ENCODE measurements around the gene CAB39.

The CAB39 gene

DNA sequence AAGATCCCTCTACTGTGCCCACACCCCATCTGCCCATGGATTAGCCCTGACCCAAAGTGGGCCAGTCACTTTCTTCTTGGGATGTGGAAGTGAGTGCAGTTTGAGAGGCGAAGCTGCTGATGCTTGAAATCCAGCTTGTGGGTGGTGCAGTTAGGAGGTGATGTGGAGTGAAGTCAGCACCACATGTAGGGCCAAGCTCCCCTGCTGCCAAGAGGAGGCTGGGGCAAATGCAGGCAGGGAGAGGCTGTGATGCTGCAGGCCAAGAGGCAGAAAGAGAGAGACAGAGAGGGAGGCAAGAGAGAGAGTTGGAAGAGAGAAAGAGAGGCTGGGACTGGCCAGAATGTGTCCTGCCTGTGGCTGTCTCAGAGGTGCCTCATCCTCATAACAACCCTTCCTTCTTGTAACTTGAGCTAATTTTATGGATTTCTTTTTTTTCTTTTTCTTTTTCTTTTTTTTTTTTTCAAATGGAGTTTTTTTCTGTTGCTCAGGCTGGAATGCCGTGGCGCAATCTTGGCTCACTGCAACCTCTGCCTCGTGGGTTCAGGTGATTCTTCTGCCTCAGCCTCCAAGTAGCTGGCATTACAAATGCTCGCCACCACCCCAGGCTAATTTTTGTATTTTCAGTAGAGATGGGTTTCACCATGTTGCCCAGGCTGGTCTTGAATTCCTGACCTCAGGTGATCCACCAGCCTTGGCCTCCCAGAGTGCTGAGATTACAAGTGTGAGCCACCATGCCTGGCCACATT, 35.3 kb upstream of the CAB39 start:
- ATAC-seq, result no peak
- TF ChIP-seq TSHZ2 (CRISPR knock-in tag; IDR thresholded peaks at IDR 0.05), result no peak

GRCh38 chr2:230678018-230678417, 34.6 kb upstream of the CAB39 start:
- no peak for ATAC-seq
- TF ChIP-seq ZNF8 (CRISPR knock-in tag; IDR thresholded peaks at IDR 0.05), result no peak
- no peak for TF ChIP-seq ESRRG (CRISPR knock-in tag; IDR thresholded peaks at IDR 0.05)
- TF ChIP-seq PPARA (CRISPR knock-in tag; IDR thresholded peaks at IDR 0.05; ENCODE audit: borderline replicate concordance), result no peak
- TF ChIP-seq, protein P1, sequence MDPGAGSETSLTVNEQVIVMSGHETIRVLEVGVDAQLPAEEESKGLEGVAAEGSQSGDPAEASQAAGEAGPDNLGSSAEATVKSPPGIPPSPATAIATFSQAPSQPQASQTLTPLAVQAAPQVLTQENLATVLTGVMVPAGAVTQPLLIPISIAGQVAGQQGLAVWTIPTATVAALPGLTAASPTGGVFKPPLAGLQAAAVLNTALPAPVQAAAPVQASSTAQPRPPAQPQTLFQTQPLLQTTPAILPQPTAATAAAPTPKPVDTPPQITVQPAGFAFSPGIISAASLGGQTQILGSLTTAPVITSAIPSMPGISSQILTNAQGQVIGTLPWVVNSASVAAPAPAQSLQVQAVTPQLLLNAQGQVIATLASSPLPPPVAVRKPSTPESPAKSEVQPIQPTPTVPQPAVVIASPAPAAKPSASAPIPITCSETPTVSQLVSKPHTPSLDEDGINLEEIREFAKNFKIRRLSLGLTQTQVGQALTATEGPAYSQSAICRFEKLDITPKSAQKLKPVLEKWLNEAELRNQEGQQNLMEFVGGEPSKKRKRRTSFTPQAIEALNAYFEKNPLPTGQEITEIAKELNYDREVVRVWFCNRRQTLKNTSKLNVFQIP (CRISPR knock-in tag; IDR thresholded peaks at IDR 0.05; ENCODE audit: borderline replicate concordance, low read depth), result no peak
- TF ChIP-seq GLIS3 (CRISPR knock-in tag; IDR thresholded peaks at IDR 0.05), result no peak
- no peak for TF ChIP-seq TCF4 (CRISPR knock-in tag; IDR thresholded peaks at IDR 0.05; ENCODE audit: borderline replicate concordance)
- no peak for TF ChIP-seq CSRNP3 (CRISPR knock-in tag; IDR thresholded peaks at IDR 0.05)
- TF ChIP-seq TOX (CRISPR knock-in tag; IDR thresholded peaks at IDR 0.05; ENCODE audit: borderline replicate concordance), result no peak
- no peak for TF ChIP-seq ZNF565 (CRISPR knock-in tag; conservative IDR thresholded peaks at IDR 0.05; ENCODE audit: low read depth)
- TF ChIP-seq, protein P2, sequence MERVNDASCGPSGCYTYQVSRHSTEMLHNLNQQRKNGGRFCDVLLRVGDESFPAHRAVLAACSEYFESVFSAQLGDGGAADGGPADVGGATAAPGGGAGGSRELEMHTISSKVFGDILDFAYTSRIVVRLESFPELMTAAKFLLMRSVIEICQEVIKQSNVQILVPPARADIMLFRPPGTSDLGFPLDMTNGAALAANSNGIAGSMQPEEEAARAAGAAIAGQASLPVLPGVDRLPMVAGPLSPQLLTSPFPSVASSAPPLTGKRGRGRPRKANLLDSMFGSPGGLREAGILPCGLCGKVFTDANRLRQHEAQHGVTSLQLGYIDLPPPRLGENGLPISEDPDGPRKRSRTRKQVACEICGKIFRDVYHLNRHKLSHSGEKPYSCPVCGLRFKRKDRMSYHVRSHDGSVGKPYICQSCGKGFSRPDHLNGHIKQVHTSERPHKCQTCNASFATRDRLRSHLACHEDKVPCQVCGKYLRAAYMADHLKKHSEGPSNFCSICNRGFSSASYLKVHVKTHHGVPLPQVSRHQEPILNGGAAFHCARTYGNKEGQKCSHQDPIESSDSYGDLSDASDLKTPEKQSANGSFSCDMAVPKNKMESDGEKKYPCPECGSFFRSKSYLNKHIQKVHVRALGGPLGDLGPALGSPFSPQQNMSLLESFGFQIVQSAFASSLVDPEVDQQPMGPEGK (CRISPR knock-in tag; IDR thresholded peaks at IDR 0.05; ENCODE audit: borderline replicate concordance), result no peak
- TF ChIP-seq, protein P3, sequence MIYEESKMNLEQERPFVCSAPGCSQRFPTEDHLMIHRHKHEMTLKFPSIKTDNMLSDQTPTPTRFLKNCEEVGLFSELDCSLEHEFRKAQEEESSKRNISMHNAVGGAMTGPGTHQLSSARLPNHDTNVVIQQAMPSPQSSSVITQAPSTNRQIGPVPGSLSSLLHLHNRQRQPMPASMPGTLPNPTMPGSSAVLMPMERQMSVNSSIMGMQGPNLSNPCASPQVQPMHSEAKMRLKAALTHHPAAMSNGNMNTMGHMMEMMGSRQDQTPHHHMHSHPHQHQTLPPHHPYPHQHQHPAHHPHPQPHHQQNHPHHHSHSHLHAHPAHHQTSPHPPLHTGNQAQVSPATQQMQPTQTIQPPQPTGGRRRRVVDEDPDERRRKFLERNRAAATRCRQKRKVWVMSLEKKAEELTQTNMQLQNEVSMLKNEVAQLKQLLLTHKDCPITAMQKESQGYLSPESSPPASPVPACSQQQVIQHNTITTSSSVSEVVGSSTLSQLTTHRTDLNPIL (CRISPR knock-in tag; IDR thresholded peaks at IDR 0.05; ENCODE audit: low read depth), result no peak
- no peak for TF ChIP-seq SNAI2 (CRISPR knock-in tag; IDR thresholded peaks at IDR 0.05)
- TF ChIP-seq ZNF70 (CRISPR knock-in tag; IDR thresholded peaks at IDR 0.05), result no peak
- no peak for TF ChIP-seq ZFP30 (CRISPR knock-in tag; IDR thresholded peaks at IDR 0.05)
- no peak for TF ChIP-seq ZFP3 (CRISPR knock-in tag; IDR thresholded peaks at IDR 0.05)
- TF ChIP-seq ARNTL (CRISPR knock-in tag; IDR thresholded peaks at IDR 0.05; ENCODE audit: borderline replicate concordance, low read depth), result no peak
- no peak for TF ChIP-seq OSR1 (CRISPR knock-in tag; IDR thresholded peaks at IDR 0.05)
- no peak for TF ChIP-seq RARB (CRISPR knock-in tag; IDR thresholded peaks at IDR 0.05)

DNA sequence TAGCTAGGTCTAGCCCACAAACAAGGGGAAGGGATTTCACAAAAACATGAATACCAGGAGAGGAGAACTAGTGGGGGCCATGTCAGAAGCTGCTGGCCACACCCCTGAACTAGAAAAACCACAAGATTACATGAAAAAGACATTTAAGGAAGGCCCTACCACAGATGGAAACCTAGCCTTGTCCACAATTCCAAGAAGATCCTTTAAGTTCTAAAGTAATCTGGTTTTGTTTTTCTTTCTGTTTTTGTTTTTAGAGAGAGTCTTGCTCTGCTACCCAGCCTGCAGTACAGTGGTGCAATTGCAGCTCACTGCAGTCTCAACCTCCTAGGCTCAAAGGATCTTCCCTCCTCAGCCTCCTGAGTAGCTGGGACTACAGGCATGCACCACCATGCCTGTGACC, 34.2 kb upstream of the CAB39 start:
- TF ChIP-seq CSDC2 (CRISPR knock-in tag; IDR thresholded peaks at IDR 0.05), result no peak
- TF ChIP-seq ZFP30 (CRISPR knock-in tag; IDR thresholded peaks at IDR 0.05), result no peak
- ATAC-seq, result no peak

All from SK-N-SH treated with all-trans-retinoic acid at 6 μM for 48 hours (cell line).